ENCODE measurements around the gene CDKN1C. TPM values are rescaled to one million over a fixed set of nuclear protein-coding genes. Genes with fewer than 3 reads are reported as not detected.

CDKN1C gene
- total RNA-seq, 2 donors from 2014 or later, result 23.6 to 58.8 TPM

GRCh38 chr11:2924821-2925675 is 39.5 kb upstream of the CDKN1C start:
- intact Hi-C loops (cut with DNase I), result no loop called here

DNA sequence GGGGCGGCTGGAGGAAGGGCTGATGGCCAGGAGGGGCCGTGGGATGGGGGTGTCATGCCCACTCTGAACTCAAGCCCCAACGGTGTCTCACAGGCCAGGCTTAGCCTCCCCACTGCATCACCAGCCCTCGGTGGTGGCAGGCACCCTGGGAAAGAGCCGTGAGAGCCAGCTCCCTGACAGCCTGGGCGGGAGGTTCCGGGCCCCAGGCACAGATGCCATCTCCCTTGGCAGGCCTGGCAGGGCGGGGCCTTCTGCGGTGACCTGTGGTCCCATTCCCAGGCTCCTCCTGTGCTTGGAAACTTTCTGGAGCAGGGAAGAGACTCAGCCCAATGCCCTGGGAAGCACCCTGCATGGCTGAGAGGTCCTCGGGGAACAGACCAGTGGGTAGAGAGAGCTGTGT is 38.8 kb upstream of the CDKN1C start:
- intact Hi-C loops (cut with DNase I), result no loop called here
- no peak for DNase-seq (ENCODE audit: low spot score)

More at GRCh38 chr11:2924821-2925675, 39.5 kb upstream of the CDKN1C start:
- DNase-seq (ENCODE audit: low spot score), result no peak

DNA sequence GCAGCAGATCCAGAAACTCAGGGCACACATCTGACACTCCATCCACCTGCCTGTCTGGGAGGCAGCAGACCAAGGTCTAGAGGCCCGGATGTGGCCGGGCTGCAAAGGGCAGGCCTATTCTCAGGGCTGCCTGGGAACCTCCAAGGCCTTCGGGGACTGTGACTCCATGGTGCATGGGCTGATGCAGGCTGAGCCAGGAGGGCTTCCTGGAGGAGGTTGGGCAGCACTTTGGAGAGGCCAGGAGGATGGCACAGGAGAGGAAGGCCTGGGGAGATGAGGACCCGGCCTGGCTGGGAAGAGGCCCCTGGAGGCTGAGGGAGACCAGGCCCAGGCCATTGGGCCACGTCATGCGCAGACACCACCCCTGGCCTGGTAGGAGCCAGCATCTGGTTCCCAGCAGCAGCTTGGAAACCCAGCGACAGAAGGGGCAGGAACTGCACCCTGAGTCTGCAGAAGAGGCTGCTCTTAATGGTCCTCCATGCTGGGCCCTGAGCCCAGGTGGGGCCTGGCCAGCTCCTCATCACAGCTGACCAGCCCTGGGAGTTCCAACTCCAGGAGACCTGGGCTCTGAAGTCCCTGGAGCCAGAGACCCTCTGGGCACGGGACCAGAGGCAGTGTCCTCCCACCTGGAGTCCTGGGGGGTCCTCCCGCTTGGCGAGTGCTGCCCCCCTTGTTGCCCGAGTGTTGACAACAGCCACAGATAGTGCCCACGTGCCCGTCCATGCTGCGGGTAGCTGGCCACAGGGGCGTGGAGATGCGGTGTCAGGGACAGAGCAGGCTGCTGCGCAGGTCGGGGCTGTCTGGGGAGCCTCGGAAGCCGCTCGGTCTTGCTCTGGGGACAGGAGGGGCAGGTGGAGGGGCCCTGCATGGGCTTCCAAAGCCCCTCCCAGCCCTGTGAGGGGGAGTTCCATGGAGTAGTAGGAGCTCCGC is 38.1 kb upstream of the CDKN1C start:
- intact Hi-C loops (cut with DNase I), result no loop called here
- no peak for DNase-seq (ENCODE audit: low spot score)

GRCh38 chr11:2922655-2923054 is 37.1 kb upstream of the CDKN1C start:
- intact Hi-C loops (cut with DNase I), result no loop called here
- no peak for DNase-seq (ENCODE audit: low spot score)

- intact Hi-C loops (cut with DNase I), result loop anchor here in 1 of 2 donors (1.0 kb wide), 1 partner anchor 11 kb away; no protein-coding TSS in a partner anchor
Observed at GRCh38 chr11:2921742-2922493, 36.3 kb upstream of the CDKN1C start.

DNA sequence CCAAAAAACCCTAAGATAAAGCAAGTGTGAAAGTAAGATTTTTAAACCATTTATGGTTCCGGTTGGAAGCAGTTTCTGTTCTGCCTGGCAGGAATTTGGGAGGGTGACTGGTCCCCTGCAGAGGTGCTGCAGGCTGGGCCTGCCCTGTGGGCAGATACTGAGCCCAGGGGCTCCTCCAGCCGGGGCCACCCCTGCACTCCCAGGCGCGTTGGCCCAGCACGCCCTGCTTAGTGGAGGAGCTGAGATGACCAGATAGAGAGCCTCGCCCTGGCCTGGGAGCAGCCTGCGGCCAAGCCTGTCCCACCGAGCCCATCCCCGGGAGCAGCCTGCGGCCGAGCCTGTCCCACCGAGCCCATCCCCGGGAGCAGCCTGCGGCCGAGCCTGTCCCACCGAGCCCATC is 35.7 kb upstream of the CDKN1C start:
- DNase-seq (ENCODE audit: low spot score), result no peak
- intact Hi-C loops (cut with DNase I), result loop anchor here in 1 of 2 donors (1.0 kb wide), 1 partner anchor 10 kb away; no protein-coding TSS in a partner anchor

More at GRCh38 chr11:2921742-2922493, 36.3 kb upstream of the CDKN1C start:
- no peak for DNase-seq (ENCODE audit: low spot score)

- no peak for DNase-seq (ENCODE audit: low spot score)
- intact Hi-C loops (cut with DNase I), result no loop called here
Observed at GRCh38 chr11:2920343-2920742, 34.8 kb upstream of the CDKN1C start.

GRCh38 chr11:2919837-2920236 is 34.3 kb upstream of the CDKN1C start:
- intact Hi-C loops (cut with DNase I), result no loop called here
- DNase-seq (ENCODE audit: low spot score), result no peak

DNA sequence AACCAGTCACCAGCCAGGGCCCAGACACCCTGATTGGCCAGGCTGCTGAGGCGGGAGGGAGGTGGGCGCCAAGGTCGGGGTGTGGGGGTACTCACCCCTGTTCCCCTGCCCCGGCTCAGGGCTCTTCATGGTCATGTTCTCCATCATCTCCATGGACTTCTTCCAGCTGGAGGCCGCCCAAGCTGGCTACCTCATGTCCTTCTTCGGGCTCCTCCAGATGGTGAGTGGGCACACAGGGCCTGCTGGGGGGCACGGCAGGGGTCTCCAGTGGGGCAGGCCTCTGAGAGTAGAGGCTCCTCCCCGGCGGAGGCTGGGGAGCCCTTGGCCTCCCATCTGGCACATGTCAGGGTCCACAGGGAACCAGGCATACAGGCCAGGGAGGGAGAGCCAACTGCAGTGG is 33.6 kb upstream of the CDKN1C start:
- no peak for DNase-seq (ENCODE audit: low spot score)
- intact Hi-C loops (cut with DNase I), result no loop called here

- DNase-seq (ENCODE audit: low spot score), result no peak
- intact Hi-C loops (cut with DNase I), result no loop called here
Observed at GRCh38 chr11:2917842-2918490, 32.4 kb upstream of the CDKN1C start.

GRCh38 chr11:2916892-2917645 is 31.5 kb upstream of the CDKN1C start:
- intact Hi-C loops (cut with DNase I), result no loop called here

GRCh38 chr11:2916114-2916891 is 30.7 kb upstream of the CDKN1C start:
- intact Hi-C loops (cut with DNase I), result no loop called here
- DNase-seq (ENCODE audit: low spot score), result no peak

More at GRCh38 chr11:2916892-2917645, 31.5 kb upstream of the CDKN1C start:
- DNase-seq (ENCODE audit: low spot score), result no peak

DNA sequence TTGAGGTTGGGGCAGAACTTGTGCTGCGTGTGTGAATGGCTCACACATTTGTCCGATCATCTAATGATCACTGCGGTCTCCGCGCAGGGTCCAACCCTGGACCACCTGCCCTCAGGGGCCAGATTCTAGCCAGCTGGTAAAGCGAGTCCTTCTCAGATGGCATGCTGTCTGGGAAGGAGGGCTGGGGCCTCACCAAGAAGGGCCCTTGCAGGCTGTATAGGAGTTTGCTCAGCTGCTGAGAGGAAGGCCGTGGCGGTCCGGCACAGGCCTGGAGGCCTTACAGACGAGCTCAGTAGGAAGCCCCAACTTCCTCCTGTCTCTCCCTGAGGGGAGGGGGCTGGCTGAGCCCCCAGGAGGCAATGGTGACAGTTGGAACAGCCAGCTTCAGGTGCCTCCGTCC is 29.9 kb upstream of the CDKN1C start:
- intact Hi-C loops (cut with DNase I), result no loop called here
- DNase-seq (ENCODE audit: low spot score), result no peak

GRCh38 chr11:2914455-2915195 is 29.1 kb upstream of the CDKN1C start:
- intact Hi-C loops (cut with DNase I), result no loop called here
- no peak for DNase-seq (ENCODE audit: low spot score)

GRCh38 chr11:2913776-2914175 is 28.2 kb upstream of the CDKN1C start:
- no peak for DNase-seq (ENCODE audit: low spot score)
- intact Hi-C loops (cut with DNase I), result no loop called here

DNA sequence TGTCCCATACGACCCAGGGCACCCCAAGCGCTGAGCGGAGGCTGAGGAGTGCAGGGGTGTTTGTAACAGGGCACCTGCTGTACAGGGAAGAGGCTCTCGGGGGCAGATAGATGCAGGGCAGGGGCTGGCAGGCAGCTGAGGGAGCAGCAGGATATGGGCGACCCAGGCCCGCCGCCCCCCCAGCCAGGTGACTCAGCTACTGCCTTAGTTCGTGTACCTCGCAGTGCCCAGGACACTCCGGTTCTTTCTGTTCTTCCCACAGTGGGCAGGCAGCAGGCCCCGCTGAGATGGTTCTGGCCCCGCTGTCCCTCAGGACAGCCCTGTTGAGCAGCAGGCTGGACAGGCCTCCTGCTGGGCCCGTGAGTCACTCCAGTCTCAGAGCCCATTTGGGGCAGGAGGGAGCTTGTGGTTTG is 27.4 kb upstream of the CDKN1C start:
- no peak for DNase-seq (ENCODE audit: low spot score)
- intact Hi-C loops (cut with DNase I), result no loop called here

DNA sequence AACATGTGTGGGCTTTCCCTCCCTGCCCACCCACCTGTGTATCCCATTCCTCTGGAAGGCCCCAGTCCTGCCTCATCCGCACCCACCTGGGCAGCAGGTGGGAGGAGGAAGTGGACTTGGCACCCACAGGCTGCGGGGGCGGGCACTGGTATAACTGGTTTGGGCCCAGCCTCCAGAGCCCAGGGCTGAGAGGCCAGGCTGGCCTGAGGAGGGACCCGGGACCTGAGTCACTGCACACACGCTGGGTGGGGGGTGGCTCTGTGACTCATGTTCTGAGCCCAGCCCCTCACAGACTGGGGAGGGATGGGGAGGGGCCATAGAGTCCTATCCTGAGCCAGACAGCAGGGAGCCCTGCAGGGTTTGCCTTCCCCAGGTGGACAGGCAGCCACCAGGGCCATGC is 26.9 kb upstream of the CDKN1C start:
- DNase-seq (ENCODE audit: low spot score), result no peak
- intact Hi-C loops (cut with DNase I), result no loop called here
